ENCODE data around the gene WDR45B. TPM values are rescaled to one million over a fixed set of nuclear protein-coding genes. Genes with fewer than 3 reads are reported as not detected.

The WDR45B gene
- polyA plus RNA-seq, 1 of the 3 experiments (the other 2 are of a cell fraction) = 171 TPM

- POLR2A ChIA-PET = no interaction called here
Measured at GRCh38 chr17:82587234-82588086, 60.8 kb downstream of the WDR45B start.

More at GRCh38 chr17:82587234-82588086, 60.8 kb downstream of the WDR45B start:
- Histone ChIP-seq H3K36me3 (replicated peaks in 1 of 2; ENCODE audit: control insufficient read depth in 1 of 2, insufficient read depth in 2 of 2, low read length in 1 of 2) (peaks cover 40 to 48% of the 10 kb centered on the region in 2 experiments), H3K4me1 (ENCODE audit: control insufficient read depth in 1 of 2, insufficient read depth in 2 of 2, low read depth in 1 of 2, low read length in 1 of 2) (peaks cover 0 to 15% of the 10 kb centered on the region in 2 experiments; a peak in 1 of 4 replicates), H2AFZ (ENCODE audit: low read depth) (no peak overlapping the region), H3K4me3 (ENCODE audit: low read depth in 2 of 2, low read length in 1 of 2) (no peak overlapping the region), H3K79me2 (ENCODE audit: insufficient read depth) (0 out of 2 replicates have a peak, but pooled peaks cover 15% of the 10 kb centered on the region), H3K4me2 (no peak overlapping the region), H3F3A (replicated peaks; ENCODE audit: insufficient read depth) (peaks cover 29% of the 10 kb centered on the region), H3K9me2 (no peaks in the 10 kb centered on the region), H3K9me3 (no peaks in the 10 kb centered on the region), H3K9ac (no peak overlapping the region), H3K27me3 (ENCODE audit: insufficient read depth) (no peaks in the 10 kb centered on the region), H4K20me1 (ENCODE audit: insufficient read depth) (peaks cover 5% of the 10 kb centered on the region), H3K27ac (ENCODE audit: low read depth in 2 of 2, low read length in 1 of 2) (no peak overlapping the region)
- DNase-seq = no peak
- 96% methylated on average over 43 of the region's 47 CpGs for WGBS (ENCODE audit: low lambda C conversion rate)
- TF ChIP-seq GATA2 (CRISPR knock-in tag; IDR thresholded peaks at IDR 0.05) (no peak), RXRA (IDR thresholded peaks at IDR 0.05; ENCODE audit: borderline replicate concordance, low read depth) (no peak), CHD2 (IDR thresholded peaks at IDR 0.05; ENCODE audit: low read length, partially characterized antibody) (no peak), EP300 (IDR thresholded peaks at IDR 0.05; ENCODE audit: borderline replicate concordance in 1 of 2, low read depth in 1 of 2, low read length in 1 of 2) (no peak), RFX5 (IDR thresholded peaks at IDR 0.05; ENCODE audit: low read length) (no peak), TCF12 (IDR thresholded peaks at IDR 0.05) (no peak), MEF2A (IDR thresholded peaks at IDR 0.05; ENCODE audit: borderline replicate concordance, low read depth) (no peak), REST (IDR thresholded peaks at IDR 0.05; ENCODE audit: low read depth, low read length) (no peak), PBX3 (IDR thresholded peaks at IDR 0.05) (no peak), GABPA (IDR thresholded peaks at IDR 0.05; ENCODE audit: low read depth) (no peak), EZH2phosphoT487 (IDR thresholded peaks at IDR 0.05; ENCODE audit: borderline replicate concordance, low read depth) (no peak), USF2 (IDR thresholded peaks at IDR 0.05; ENCODE audit: borderline replicate concordance, low read depth, low read length) (no peak), MXI1 (IDR thresholded peaks at IDR 0.05; ENCODE audit: low read depth, low read length) (no peak), TEAD4 (IDR thresholded peaks at IDR 0.05; ENCODE audit: borderline replicate concordance, insufficient read depth) (no peak), ELF1 (IDR thresholded peaks at IDR 0.05) (no peak)
- CTCF ChIA-PET = interaction anchor here (1.2 to 1.8 kb wide), 3 partner anchors 20 to 217 kb away, joined by 3 to 5 read pairs (median 4); no protein-coding TSS in a partner anchor

Measured in SK-N-SH (cell line).